DLD1 (cell line): Measurements from ENCODE around the gene COL17A1.

Experiments
- in situ Hi-C: cut with HindIII; loops from 2 replicates; pipeline ENCODE4 v1.10.0; 2017; ENCODE audit warnings: low sequenced_read_pairs

The COL17A1 gene

GRCh38 chr10:104085801-104086400 lies at the start of gene COL17A1:
TSS of gene COL17A1 (minus strand) at chr10:104085880. CDS start at chr10:104080673, 5,207 bp downstream.
- in situ Hi-C loops: no loop called here

- in situ Hi-C loops: loop anchor here (25.0 kb wide), 1 partner anchor 107 kb away; the partner anchor contains the start of gene CFAP43
Observed at GRCh38 chr10:104130041-104130440, 44.4 kb upstream of the COL17A1 start.

- in situ Hi-C loops: loop anchor here (25.0 kb wide), 1 partner anchor 109 kb away; the partner anchor contains the start of gene CFAP43
Observed at GRCh38 chr10:104128214-104128613, 42.5 kb upstream of the COL17A1 start.

- in situ Hi-C loops: loop anchor here (25.0 kb wide), 1 partner anchor 110 kb away; the partner anchor contains the start of gene CFAP43
Observed at GRCh38 chr10:104127411-104127810, 41.7 kb upstream of the COL17A1 start.

GRCh38 chr10:104123397-104123796 lies 37.7 kb upstream of the COL17A1 start:
- in situ Hi-C loops: no loop called here

- in situ Hi-C loops: no loop called here
Observed at GRCh38 chr10:104122225-104123107, 36.8 kb upstream of the COL17A1 start.

GRCh38 chr10:104121485-104122224 lies 36.0 kb upstream of the COL17A1 start, which contains the start of gene SFR1:
TSS of gene SFR1 (plus strand) at chr10:104122171. CDS start at chr10:104122184, 13 bp downstream.
- in situ Hi-C loops: no loop called here

- in situ Hi-C loops: no loop called here
Observed at GRCh38 chr10:104120903-104121484, 35.3 kb upstream of the COL17A1 start.

- in situ Hi-C loops: no loop called here
Observed at GRCh38 chr10:104120512-104120902, 34.8 kb upstream of the COL17A1 start.

GRCh38 chr10:104119996-104120395 lies 34.3 kb upstream of the COL17A1 start:
- in situ Hi-C loops: no loop called here

- in situ Hi-C loops: no loop called here
Observed at GRCh38 chr10:104117839-104118323, 32.2 kb upstream of the COL17A1 start.

GRCh38 chr10:104113376-104113956 lies 27.8 kb upstream of the COL17A1 start:
- in situ Hi-C loops: no loop called here

GRCh38 chr10:104109908-104110662 lies 24.4 kb upstream of the COL17A1 start:
- in situ Hi-C loops: no loop called here

GRCh38 chr10:104104926-104105325 lies 19.2 kb upstream of the COL17A1 start:
- in situ Hi-C loops: no loop called here

GRCh38 chr10:104104418-104104817 lies 18.7 kb upstream of the COL17A1 start:
- in situ Hi-C loops: no loop called here

GRCh38 chr10:104103956-104104355 lies 18.3 kb upstream of the COL17A1 start:
- in situ Hi-C loops: no loop called here

GRCh38 chr10:104101902-104102301 lies 16.2 kb upstream of the COL17A1 start:
- in situ Hi-C loops: no loop called here

- in situ Hi-C loops: no loop called here
Observed at GRCh38 chr10:104100795-104101194, 15.1 kb upstream of the COL17A1 start.

- in situ Hi-C loops: no loop called here
Observed at GRCh38 chr10:104099941-104100340, 14.3 kb upstream of the COL17A1 start.
